HG03097 (cell line): ENCODE data around the gene COL4A1.
"Not testable (repeated sequence)": the region's sequence is repeated elsewhere in the genome, so short reads cannot be mapped to it uniquely, and the experiment has no call there.

Source experiments
- ATAC-seq: cut with Tn5 transposase; IDR thresholded peaks from one replicate; pipeline ENCODE4 v1.9.1; 2021; ENCODE audit not compliant: unreplicated experiment, low FRiP score

COL4A1 gene

GRCh38 chr13:110326263-110326904 lies 19.4 kb upstream of the COL4A1 start:
- ATAC-seq = no peak

- no peak for ATAC-seq
Measured at GRCh38 chr13:110324026-110324749, 17.2 kb upstream of the COL4A1 start.

DNA sequence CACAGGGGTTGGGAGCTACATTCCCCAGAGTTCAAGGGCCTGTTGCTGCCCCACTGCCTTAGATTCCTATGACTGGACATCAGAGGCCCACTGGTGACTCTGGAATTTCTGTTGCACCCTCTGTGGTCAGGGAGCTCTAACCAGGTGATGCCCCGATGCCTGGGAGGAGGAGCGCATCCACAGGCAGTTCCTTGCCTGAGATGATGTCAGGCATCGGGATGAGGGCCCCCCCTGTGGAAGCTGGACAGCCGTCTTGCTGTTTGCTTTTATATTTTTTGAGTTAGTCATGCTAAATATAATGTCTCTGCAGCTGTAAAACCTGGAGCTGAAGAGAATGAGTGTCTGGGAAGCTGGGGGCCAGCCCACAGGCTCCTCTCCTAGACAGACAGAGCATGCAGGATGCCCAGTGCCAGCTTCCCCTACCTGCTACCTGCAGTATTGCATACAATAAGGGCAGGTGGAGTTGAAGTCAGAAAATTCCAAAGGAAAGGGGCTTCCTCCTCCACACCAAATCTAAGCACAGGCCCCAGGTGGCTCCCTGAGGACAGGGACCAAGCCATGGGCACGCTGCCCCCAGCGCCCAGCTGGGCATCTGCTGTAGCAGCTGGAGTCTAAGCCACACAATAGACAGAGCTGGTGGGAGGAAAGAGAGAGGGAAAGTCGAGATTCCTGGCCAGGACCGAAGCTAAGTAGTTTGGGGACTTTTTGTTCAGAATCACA lies 16.4 kb upstream of the COL4A1 start:
- ATAC-seq = no peak

DNA sequence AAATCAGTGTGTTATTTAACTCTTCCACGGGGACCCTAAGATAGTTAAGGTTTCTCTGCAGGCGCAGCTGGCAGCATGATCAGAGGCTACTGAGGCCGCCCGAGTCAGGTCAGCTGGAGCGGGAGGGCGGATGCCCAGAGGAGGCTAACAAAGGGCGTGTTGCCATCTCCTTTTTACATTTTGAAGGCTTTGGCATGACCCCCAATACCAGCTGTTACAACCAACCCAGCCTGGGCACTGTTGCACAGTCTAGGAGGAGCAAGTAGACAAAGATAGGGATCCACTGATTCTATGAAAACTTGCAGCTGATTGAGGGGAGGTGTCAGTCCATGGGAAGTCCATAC lies 15.8 kb upstream of the COL4A1 start:
- ATAC-seq = no peak

GRCh38 chr13:110322126-110322827 lies 15.3 kb upstream of the COL4A1 start:
- no peak for ATAC-seq

- ATAC-seq = not testable (repeated sequence)
Measured at GRCh38 chr13:110321573-110321972, 14.6 kb upstream of the COL4A1 start.

GRCh38 chr13:110320645-110321044 lies 13.7 kb upstream of the COL4A1 start:
- ATAC-seq = no peak

DNA sequence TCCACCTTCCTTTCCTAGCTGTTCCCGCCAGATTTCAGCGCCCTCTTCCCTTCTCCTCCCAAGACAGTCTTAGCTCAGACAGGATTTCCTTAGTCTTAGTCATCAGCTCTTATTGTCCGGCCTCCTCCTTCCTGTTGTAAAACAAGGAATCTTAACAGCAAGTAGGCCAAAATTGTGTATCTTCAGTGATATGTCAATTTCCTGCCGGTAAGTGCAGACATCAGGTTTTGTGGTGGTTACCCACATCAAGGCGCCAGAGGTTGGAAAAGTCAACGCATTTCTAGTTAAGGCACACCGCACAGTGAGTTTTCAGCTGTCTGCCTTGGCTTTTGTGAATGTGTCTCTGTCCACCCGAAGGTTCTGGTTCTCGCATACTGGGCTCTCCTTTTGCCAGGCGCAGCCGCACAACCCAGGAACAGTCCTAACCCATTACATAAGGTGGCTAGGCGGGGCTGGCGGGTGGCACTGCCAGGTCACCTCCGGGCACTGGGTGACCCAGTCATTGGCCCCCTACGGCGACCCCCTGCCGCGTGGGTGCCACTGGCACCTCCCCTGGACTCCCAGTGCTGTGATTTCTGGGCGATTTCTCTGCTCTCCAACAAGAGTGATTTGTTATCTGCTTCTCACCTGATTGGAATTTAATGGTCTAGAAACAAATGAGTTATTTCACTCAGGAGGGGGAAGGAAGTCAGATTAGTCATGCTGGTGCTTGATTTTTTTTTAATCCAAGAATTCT lies 13.0 kb upstream of the COL4A1 start:
- no peak for ATAC-seq

GRCh38 chr13:110319397-110319773 lies 12.4 kb upstream of the COL4A1 start:
- no peak for ATAC-seq

DNA sequence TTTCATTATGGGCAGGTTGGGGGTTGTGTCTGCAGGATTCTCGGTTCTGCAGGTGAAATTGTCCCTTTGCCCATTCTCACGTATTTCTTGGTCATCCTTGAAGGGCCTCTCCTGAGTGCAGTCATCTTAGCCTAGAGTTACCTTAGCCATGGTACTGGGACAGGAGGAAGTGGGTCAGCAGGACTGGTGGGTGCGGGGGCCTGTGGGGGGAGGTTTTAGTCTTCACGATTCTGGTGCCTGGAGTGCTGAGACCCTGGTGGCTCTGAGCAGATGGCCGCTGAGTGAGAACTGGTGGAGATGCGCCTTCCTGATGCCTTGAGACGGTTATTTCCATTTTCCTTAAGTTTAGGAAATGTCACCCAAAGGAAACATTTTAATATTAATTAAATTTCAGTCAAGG lies 12.0 kb upstream of the COL4A1 start:
- ATAC-seq = no peak

DNA sequence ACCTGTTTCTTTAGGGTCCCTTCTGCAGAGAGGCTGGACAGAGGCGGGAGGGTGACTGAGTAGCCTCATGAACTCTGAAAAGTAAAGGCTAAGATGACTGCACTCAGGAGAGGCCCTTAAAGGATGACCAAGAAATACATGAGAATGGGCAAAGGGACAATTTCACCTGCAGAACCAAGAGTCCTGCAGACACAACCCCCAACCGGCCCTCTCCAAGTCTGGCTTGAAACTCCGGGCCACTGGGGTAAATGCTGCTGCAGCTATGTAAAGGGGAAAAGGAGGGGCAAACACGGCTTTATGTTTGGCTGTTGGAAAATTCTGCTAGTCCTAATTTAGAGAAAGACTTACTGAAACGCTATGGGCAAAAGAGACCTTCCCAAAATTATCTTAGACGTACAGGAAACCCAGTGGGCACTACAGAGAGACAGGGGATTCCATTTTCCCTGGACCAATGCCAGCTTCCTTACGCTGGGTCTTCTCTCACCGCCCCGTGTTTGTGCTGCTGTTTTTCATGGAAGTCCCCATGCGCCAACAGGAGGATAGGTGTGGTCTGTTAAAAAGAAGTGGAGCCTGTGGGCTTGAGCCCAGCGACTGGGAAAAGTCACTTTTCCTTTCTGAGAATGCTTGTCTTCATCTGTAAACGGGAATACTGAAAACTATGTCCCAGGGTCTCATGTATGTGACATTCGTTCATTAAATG lies 10.7 kb upstream of the COL4A1 start:
- ATAC-seq = no peak

GRCh38 chr13:110317093-110317492 lies 10.1 kb upstream of the COL4A1 start:
- no peak for ATAC-seq

- no peak for ATAC-seq
Measured at GRCh38 chr13:110316196-110316595, 9.2 kb upstream of the COL4A1 start.

GRCh38 chr13:110314516-110315245 lies 7.7 kb upstream of the COL4A1 start:
- no peak for ATAC-seq

- not testable (repeated sequence) for ATAC-seq
Measured at GRCh38 chr13:110313733-110314132, 6.8 kb upstream of the COL4A1 start.

DNA sequence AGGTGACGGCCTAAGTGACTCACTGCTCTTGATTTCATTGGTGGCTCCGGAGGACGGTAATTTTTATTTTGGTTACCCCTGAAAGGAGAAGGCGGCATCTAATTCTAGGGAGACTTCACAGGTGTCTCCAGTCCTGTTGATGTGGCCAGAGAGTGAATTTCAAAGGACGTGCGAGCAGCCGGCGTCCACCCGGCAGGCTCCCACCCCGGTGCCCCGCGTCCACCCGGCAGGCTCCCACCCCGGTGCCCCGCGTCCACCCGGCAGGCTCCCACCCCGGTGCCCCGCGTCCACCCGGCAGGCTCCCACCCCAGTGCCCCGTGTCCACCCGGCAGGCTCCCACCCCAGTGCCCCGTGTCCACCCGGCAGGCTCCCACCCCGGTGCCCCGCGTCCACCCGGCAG lies 6.3 kb upstream of the COL4A1 start:
- not testable (repeated sequence) for ATAC-seq

GRCh38 chr13:110312339-110313031 lies 5.5 kb upstream of the COL4A1 start:
- no peak for ATAC-seq

DNA sequence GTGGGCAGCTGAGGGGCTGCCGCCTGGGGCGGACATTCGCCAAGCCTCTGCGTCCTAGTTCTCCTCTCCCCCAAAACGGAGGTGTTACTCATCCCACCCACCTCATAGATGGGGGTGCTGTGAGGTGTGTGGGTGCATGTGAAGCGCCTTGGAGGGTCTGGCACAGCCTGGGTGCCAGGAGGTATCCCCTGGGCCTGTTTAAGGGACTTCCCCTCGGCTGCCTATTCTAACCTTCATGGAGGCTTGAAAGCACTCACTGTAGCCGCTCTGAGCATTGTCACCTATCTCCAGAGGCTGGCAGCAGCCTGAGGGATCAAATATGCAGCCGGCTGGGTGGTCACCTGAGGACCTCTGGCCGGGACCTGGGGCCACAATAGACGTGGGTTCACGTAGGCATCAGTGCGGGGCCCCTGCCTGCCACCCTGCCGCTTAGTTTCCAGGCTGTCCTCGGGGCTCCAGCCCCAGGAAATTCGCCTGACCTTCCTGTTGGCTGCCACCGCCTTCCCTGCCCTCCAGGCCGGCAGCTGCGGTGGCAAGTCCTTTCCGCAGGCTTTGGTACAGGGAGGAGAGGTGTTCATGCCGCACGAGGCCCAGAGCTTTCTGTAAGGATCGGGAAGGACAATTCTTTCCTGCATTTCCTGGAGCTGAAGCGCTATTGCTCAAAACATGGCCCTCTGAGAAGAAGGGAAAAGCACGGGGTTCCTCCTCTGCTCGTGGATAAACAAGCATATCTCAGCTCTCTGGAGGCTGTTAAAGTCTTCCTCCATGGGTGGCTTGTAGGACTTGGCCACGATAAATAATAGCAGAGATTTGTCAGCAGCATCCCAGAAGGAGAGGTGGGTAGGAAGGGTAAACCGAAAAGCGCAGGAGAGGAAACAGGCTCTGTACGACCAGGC lies 4.7 kb upstream of the COL4A1 start:
- ATAC-seq = no peak
